ENCODE measurements around the gene GTF2IRD1. TPM values are rescaled to one million over a fixed set of nuclear protein-coding genes. Genes with fewer than 3 reads are reported as not detected.

The GTF2IRD1 gene
- total RNA-seq, 1 experiment from 2014 or later = 34.3 TPM

DNA sequence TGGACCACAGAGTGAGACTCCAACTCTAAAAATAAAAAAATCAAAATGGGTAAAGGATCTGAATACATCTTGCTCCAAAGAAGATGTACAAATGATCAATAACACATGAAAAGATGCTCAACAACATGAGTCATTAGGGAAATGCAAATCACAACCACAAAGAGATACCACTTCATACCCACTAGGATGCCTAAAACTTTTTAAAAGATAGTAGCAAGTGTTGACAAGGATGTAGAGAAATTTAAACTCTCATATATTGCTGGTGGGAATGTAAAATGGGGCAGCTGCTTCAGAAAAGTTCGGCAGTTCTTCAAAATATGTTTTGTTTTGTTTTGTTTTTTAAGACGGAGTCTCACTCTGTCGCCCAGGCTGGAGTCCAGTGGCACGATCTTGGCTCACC, 45.7 kb upstream of the GTF2IRD1 start:
- no peak overlapping the region for H3K4ac ChIP-seq (ENCODE audit: low read depth, low read length)

More for the DNA sequence above, 45.7 kb upstream of the GTF2IRD1 start:
- H3K27ac ChIP-seq (ENCODE audit: insufficient read length, low read depth, low read length) = no peak overlapping the region
- no peaks in the 10 kb centered on the region; a peak in 2 of 5 replicates for H3K9me3 Mint-ChIP-seq
- no peak overlapping the region for H3K18ac ChIP-seq (ENCODE audit: insufficient read length, low read depth, low read length)
- no peak overlapping the region for H2BK15ac ChIP-seq (ENCODE audit: low read depth, low read length)
- no peaks in the 10 kb centered on the region for H3K79me1 ChIP-seq (ENCODE audit: insufficient read depth, low read depth, low read length, poor library complexity, severe bottlenecking)
- no peak overlapping the region for H3K9ac ChIP-seq (ENCODE audit: extremely low read depth, insufficient read length, low read length)
- no peak overlapping the region for H4K91ac ChIP-seq (ENCODE audit: insufficient read length, low read depth, low read length)
- peaks cover 10% of the 10 kb centered on the region for H3K27me3 Mint-ChIP-seq (ENCODE audit: low read depth)
- H3K27me3 ChIP-seq (ENCODE audit: insufficient read depth, low read length) = no peaks in the 10 kb centered on the region
- no CpG with 5 or more reads among the region's 4 CpGs for WGBS (ENCODE audit: extremely low coverage, insufficient read length, low lambda C conversion rate)
- H4K8ac ChIP-seq (replicated peaks; ENCODE audit: insufficient read length, low read depth, low read length) = no peak overlapping the region
- no peak overlapping the region for H3K56ac ChIP-seq (ENCODE audit: insufficient read length, low read depth, low read length)
- peaks cover 3 to 6% (median 5%) of the 10 kb centered on the region in 3 experiments; a peak in 6 of 7 replicates for H3K36me3 Mint-ChIP-seq (ENCODE audit: insufficient read depth in 1 of 3, low read depth in 3 of 3)
- no peak overlapping the region for H2AK5ac ChIP-seq (ENCODE audit: insufficient read length, low read length)
- no peak overlapping the region for H2BK20ac ChIP-seq (ENCODE audit: low read depth, low read length, poor library complexity, severe bottlenecking)
- H3K27ac Mint-ChIP-seq = no peak overlapping the region
- no peak overlapping the region for H3K14ac ChIP-seq (ENCODE audit: insufficient read depth, low read length)
- no peak overlapping the region for H3T11ph ChIP-seq (ENCODE audit: low read length)
- H2BK5ac ChIP-seq (ENCODE audit: insufficient read length, low read length) = no peak overlapping the region
- H3K9me3 ChIP-seq (ENCODE audit: control insufficient read depth, low read depth, low read length) = no peaks in the 10 kb centered on the region
- no peaks in the 10 kb centered on the region for H3K79me2 ChIP-seq (ENCODE audit: insufficient read depth, low read length)
- H3K4me3 Mint-ChIP-seq = no peak overlapping the region
- H4K5ac ChIP-seq (ENCODE audit: insufficient read length, low read depth, low read length) = no peak overlapping the region
- H2BK12ac ChIP-seq (ENCODE audit: insufficient read length, low read depth, low read length) = no peak overlapping the region
- no peaks in the 10 kb centered on the region for H3K23me2 ChIP-seq (ENCODE audit: insufficient read length, low read depth, low read length, poor library complexity, severe bottlenecking)
- TF ChIP-seq, protein P1, sequence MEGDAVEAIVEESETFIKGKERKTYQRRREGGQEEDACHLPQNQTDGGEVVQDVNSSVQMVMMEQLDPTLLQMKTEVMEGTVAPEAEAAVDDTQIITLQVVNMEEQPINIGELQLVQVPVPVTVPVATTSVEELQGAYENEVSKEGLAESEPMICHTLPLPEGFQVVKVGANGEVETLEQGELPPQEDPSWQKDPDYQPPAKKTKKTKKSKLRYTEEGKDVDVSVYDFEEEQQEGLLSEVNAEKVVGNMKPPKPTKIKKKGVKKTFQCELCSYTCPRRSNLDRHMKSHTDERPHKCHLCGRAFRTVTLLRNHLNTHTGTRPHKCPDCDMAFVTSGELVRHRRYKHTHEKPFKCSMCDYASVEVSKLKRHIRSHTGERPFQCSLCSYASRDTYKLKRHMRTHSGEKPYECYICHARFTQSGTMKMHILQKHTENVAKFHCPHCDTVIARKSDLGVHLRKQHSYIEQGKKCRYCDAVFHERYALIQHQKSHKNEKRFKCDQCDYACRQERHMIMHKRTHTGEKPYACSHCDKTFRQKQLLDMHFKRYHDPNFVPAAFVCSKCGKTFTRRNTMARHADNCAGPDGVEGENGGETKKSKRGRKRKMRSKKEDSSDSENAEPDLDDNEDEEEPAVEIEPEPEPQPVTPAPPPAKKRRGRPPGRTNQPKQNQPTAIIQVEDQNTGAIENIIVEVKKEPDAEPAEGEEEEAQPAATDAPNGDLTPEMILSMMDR (conservative IDR thresholded peaks at IDR 0.05) = no peak
- no peak overlapping the region for H3K23ac ChIP-seq (ENCODE audit: insufficient read length, low read depth, low read length)
- no peaks in the 10 kb centered on the region for H3K4me1 ChIP-seq (ENCODE audit: insufficient read depth, low read length)
- no peak overlapping the region for H2BK120ac ChIP-seq (ENCODE audit: low read depth, low read length, poor library complexity, severe bottlenecking)
- DNase-seq = no peak
- H3K4me1 Mint-ChIP-seq = peaks cover 4 to 11% of the 10 kb centered on the region in 2 experiments
- no peaks in the 10 kb centered on the region for H4K20me1 ChIP-seq (ENCODE audit: control insufficient read depth, insufficient read depth, insufficient read length)
- no peak overlapping the region for H3K4me2 ChIP-seq (ENCODE audit: insufficient read depth, insufficient read length, low read length)
- H2AFZ ChIP-seq (ENCODE audit: low read length) = no peak overlapping the region

All from H9 (cell line).